ENCODE data around the gene DRC1.

DRC1 gene

GRCh38 chr2:26477911-26478253, 76.2 kb downstream of the DRC1 start, which contains the start of gene OTOF:
Gene OTOF, minus strand, starts transcription at chr2:26478124.
- no peak for DNase-seq (ENCODE audit: low spot score)

GRCh38 chr2:26478366-26478765, 76.6 kb downstream of the DRC1 start:
- no peak for DNase-seq (ENCODE audit: low spot score)

GRCh38 chr2:26479131-26479788, 77.5 kb downstream of the DRC1 start:
- no peak for DNase-seq (ENCODE audit: low spot score)

- no peak for DNase-seq (ENCODE audit: low spot score)
Measured at GRCh38 chr2:26479789-26480565, 78.3 kb downstream of the DRC1 start.

DNA sequence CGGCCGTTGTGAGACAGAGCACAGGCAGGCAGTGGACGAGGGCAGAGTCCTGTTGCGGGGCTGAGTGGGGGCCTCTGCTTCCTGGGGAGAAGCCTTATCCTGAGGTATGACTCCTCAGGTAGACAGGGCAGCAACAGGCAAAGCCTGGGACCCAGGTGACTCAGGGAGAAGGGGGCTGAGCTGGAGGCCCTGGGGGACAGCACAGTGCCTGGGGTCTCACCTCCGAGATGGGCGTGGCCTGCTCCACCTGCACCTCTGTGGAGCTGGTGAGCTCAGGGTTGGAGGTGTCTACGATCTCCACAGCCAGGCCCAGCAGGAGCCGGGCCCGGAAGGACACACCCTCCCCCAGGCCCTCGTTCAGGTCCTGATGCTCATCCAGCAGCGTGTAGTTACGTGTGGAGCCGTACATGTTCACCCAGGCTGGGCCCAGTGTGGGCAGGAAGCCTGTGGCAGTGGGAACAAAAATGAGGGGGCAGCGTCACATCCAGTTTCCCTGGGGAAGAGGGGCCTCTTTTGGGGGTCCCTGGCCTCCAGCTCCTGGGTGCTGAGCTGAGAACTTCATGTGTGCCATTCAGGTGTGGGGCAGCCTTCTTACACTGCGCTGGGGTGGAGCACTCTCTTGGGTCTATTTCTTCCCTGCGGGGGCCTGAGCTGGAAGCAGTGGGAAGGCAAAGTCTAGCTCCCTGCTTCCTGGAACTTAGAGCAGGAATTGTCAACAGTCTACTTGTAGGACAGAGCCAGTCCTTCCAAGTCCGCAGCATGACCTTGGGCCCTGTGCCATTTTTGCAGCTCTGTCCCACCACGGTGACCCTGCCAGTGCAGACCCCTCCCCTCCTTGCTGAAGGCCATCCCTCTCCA, 79.1 kb downstream of the DRC1 start:
- DNase-seq (ENCODE audit: low spot score): no peak

GRCh38 chr2:26481706-26482105, 80.0 kb downstream of the DRC1 start:
- no peak for DNase-seq (ENCODE audit: low spot score)

- no peak for DNase-seq (ENCODE audit: low spot score)
Measured at GRCh38 chr2:26482211-26483026, 80.7 kb downstream of the DRC1 start.

DNA sequence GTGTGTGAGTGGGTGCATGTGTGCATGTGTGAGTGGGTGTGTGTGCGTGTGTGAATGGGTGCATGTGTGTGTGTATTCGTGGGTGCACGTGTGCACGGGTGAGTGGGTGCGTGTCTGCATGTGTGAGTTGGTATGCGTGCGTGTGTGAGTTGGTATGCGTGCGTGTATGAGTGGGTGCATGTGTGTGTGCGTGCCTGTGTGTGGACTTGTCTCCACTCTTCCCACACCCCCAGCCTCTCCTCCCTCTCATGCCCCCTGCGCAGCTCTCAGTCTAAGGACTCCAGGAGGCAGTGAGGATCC, 81.3 kb downstream of the DRC1 start:
- no peak for DNase-seq (ENCODE audit: low spot score)

DNA sequence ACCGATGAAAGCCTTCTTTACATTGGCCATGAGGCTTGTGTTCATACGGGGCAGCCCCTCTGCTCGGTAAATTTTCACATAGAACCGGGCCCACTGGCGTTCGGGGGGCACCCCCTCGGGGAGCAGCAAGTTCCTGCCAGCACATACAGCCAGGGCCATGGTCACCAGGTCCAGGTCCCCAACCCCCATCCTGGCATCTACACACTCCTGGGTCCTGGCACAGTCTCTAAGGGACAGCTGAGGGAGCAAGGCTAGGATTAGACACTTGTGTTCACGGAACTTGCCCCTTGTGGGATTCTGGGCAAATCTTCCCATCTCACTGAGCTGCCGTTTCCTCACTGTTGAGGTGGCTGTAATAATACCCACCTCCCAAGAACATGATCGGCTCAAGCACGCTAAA, 81.8 kb downstream of the DRC1 start:
- no peak for DNase-seq (ENCODE audit: low spot score)

- DNase-seq (ENCODE audit: low spot score): no peak
Measured at GRCh38 chr2:26483957-26484565, 82.3 kb downstream of the DRC1 start.

GRCh38 chr2:26484579-26484978, 82.9 kb downstream of the DRC1 start:
- DNase-seq (ENCODE audit: low spot score): no peak

- no peak for DNase-seq (ENCODE audit: low spot score)
Measured at GRCh38 chr2:26485099-26485498, 83.4 kb downstream of the DRC1 start.

DNA sequence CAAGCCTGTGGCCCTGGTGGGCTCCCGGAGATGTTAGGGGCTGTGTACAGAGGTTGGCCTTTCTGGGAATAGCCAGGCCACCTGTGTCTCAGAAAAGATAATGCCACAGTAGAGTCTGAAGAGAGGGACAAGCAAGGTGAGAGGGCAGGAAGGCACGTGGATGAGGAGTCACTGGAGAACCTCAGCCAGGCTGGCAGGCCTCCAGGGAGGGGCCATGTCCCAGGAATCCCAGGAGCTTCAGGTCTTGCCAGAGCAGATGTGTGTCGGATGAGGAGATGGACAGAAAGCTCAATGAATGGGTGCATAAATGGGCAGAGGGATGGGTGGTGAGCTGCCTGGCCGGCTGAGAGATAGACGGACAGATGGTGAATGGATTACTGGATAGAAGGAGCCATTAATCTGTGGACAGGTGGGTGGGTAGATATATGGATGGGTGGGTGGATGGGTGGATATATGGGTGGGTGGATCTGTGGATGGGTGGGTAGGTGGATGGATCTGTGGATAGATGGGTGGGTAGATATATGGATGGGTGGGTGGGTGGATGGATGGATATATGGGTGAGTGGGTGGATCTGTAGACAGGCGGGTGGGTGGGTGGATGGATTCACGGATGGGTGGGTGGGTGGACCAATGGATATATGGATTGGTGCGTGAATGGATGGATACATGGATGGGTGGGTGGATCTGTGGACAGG, 84.2 kb downstream of the DRC1 start:
- no peak for DNase-seq (ENCODE audit: low spot score)

GRCh38 chr2:26486789-26487188, 85.1 kb downstream of the DRC1 start:
- no peak for DNase-seq (ENCODE audit: low spot score)

GRCh38 chr2:26487192-26487591, 85.5 kb downstream of the DRC1 start:
- no peak for DNase-seq (ENCODE audit: low spot score)

- no peak for DNase-seq (ENCODE audit: low spot score)
Measured at GRCh38 chr2:26488463-26489212, 86.9 kb downstream of the DRC1 start.

DNA sequence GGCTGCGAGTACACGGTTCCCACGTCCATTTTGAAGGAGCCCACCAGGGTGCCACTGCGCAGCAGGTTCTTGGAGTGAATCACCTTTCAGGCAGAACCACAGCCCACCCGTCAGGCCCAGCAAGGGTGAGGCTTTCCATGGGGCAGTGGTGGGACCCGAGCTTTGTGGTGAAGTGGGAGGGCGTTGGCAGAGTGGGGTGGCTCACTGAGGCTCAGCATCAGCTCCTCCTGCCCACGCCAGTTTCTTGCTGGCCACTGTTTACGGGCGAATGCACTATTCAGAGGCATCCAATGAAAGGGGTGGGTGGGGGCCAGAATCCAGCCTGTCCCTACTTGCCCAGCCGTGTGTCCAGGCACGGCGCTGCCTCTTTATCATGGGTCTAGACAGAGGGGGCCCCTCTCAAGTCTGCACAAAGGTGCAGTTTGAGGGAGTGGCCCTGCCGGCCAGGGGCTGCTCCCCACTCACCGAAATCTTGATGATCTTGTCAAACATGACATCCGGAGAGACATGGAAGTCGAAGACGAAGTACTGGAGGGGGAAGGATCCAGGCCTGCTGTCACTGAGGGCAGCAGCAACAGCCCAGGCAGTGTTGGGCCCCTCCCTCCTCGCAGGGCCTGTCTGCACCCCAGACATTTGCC, 87.6 kb downstream of the DRC1 start:
- DNase-seq (ENCODE audit: low spot score): no peak

DNA sequence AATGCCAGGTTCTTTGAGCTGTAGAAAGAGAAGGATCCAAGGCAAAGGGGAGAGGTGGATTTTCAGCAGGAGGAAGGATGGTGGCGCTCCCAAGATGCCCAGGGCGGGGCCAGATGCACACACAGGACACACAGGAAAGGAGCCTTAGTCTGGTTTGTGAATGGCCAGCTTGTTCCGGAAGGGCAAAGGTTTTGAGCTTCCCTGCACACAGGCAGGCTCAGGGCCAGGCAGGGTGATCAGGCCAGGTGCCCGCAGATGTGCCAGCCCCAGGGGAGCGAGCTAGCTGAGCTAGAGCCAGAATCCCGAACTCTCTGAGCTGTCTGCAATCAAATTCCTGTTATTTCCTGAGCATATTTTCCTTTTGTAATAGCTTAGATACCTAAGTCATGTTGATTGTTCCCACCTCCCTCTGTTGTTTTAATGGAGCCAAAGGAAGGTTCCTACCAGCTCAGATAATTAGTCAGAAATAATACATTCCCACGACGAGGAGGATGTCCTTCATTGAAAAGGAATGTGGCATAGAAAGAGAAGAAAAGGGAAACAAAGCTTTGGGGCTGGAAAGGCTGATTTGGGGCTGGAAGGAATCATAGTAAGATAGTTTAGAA, 89.9 kb downstream of the DRC1 start:
- no peak for DNase-seq (ENCODE audit: low spot score)

DNA sequence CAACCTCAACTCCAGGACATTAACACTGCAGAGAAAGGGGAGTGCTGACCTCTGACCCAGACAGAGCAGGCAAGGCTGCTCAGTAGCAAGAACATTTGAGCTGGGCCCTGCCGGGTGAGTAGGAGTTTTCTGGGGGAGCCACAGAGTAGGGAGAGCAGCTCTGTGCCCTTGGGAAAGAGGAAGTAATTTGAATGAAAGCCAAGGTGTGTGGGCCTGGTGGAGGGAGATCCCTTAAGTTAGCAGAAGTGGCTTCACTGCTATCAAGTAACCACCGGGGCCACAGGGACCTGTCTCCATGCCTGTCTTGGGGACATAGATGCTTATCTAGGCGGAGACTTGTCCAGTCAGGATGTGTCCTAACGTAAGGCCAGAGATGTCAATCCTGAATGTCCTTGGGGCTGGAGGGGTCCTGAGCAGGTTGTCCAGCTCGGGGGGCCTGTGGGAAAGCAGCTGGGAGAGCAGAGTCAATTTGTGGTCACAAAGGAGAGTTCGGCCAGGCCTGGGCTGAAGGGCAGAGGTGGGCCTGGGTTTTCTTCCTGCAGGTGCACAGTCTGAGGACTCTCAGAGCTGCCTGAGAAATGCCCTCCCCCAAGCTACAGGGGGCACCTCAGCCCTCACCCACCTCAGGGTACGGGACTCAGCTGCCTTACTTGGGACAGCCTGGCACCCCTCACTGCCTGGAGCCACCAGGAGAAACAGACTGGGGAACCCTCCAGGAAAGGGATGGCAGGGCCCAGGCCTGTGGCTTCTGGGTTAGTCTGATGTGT, 91.2 kb downstream of the DRC1 start:
- no peak for DNase-seq (ENCODE audit: low spot score)
